ENCODE data around the gene REXO2.

The REXO2 gene

GRCh38 chr11:114399490-114400215 is 39.6 kb upstream of the REXO2 start:
- H3F3A ChIP-seq (ENCODE audit: insufficient read depth, low read length) = peaks cover 12% of the 10 kb centered on the region
- H3K9ac ChIP-seq (ENCODE audit: low read length) = peak overlapping the region; percentile 95
- no peaks in the 10 kb centered on the region for H4K20me1 ChIP-seq (ENCODE audit: insufficient read depth, low read length)
- no peaks in the 10 kb centered on the region for H3K9me2 ChIP-seq (replicated peaks; ENCODE audit: insufficient read depth, low read length)
- peaks cover 52% of the 10 kb centered on the region for H3K79me2 ChIP-seq (ENCODE audit: low read length)
- no peaks in the 10 kb centered on the region for H3K27me3 ChIP-seq (replicated peaks; ENCODE audit: insufficient read depth, low read length)
- DNase-seq = peak; percentile 48
- peak overlapping the region; percentile 88 for H3K27ac ChIP-seq (ENCODE audit: low read length)
- peak overlapping the region; percentile 60 for H2AFZ ChIP-seq (ENCODE audit: low read length)
- H3K4me2 ChIP-seq (ENCODE audit: low read depth, low read length) = peak overlapping the region; percentile 79
- H3K9me3 ChIP-seq (replicated peaks; ENCODE audit: insufficient read depth, low read length) = no peaks in the 10 kb centered on the region
- peak overlapping the region; percentile 81 for H3K4me3 ChIP-seq (ENCODE audit: low read length)
- TF ChIP-seq EZH2phosphoT487 (IDR thresholded peaks at IDR 0.05; ENCODE audit: low read length) (no peak), EZH2 (optimal IDR thresholded peaks at IDR 0.05; ENCODE audit: low read depth, low read length) (no peak), CTCF (IDR thresholded peaks at IDR 0.05; ENCODE audit: low read length) (no peak)
- H3K36me3 ChIP-seq (replicated peaks; ENCODE audit: insufficient read depth, low read length) = 0 out of 2 replicates have a peak, but pooled peaks cover 3% of the 10 kb centered on the region
- H3K4me1 ChIP-seq (ENCODE audit: low read length) = peaks cover 9% of the 10 kb centered on the region; the same call in 1 of the 2 replicates

GRCh38 chr11:114400216-114400914 is 38.9 kb upstream of the REXO2 start, which contains the start of the genes C11orf71 and RBM7:
Gene C11orf71 (minus strand): TSS chr11:114400511. CDS start chr11:114400331, 180 bp downstream.
Gene RBM7 (plus strand): TSS chr11:114400666. CDS start chr11:114400672, 6 bp downstream.
- H3K27me3 ChIP-seq (replicated peaks; ENCODE audit: insufficient read depth, low read length) = no peaks in the 10 kb centered on the region
- peak within 1 kb of the TSS; percentile 95 for H3K9ac ChIP-seq (ENCODE audit: low read length)
- peak within 1 kb of the TSS; percentile 81 for H3K4me3 ChIP-seq (ENCODE audit: low read length)
- H3K4me1 ChIP-seq (ENCODE audit: low read length) = peaks cover 9% of the 10 kb centered on the region; the same call in 1 of the 2 replicates
- no peaks in the 10 kb centered on the region for H4K20me1 ChIP-seq (ENCODE audit: insufficient read depth, low read length)
- H3K79me2 ChIP-seq (ENCODE audit: low read length) = peaks cover 59% of the 10 kb centered on the region
- peak within 1 kb of the TSS; percentile 90 for H3K4me2 ChIP-seq (ENCODE audit: low read depth, low read length)
- H3K9me2 ChIP-seq (replicated peaks; ENCODE audit: insufficient read depth, low read length) = no peaks in the 10 kb centered on the region
- peak within 1 kb of the TSS; percentile 88 for H3K27ac ChIP-seq (ENCODE audit: low read length)
- no peaks in the 10 kb centered on the region for H3K9me3 ChIP-seq (replicated peaks; ENCODE audit: insufficient read depth, low read length)
- DNase-seq = peak; percentile 99
- H3K36me3 ChIP-seq (replicated peaks; ENCODE audit: insufficient read depth, low read length) = 0 out of 2 replicates have a peak, but pooled peaks cover 3% of the 10 kb centered on the region
- H2AFZ ChIP-seq (ENCODE audit: low read length) = peak within 1 kb of the TSS; percentile 60
- no peak for TF ChIP-seq EZH2phosphoT487 (IDR thresholded peaks at IDR 0.05; ENCODE audit: low read length)
- TF ChIP-seq EZH2 (optimal IDR thresholded peaks at IDR 0.05; ENCODE audit: low read depth, low read length) = no peak
- TF ChIP-seq CTCF (IDR thresholded peaks at IDR 0.05; ENCODE audit: low read length) = peak; percentile 27; the same call in 1 of the 2 replicates
- peaks cover 12% of the 10 kb centered on the region for H3F3A ChIP-seq (ENCODE audit: insufficient read depth, low read length)

- DNase-seq = no peak
- peaks cover 9% of the 10 kb centered on the region; the same call in 1 of the 2 replicates for H3K4me1 ChIP-seq (ENCODE audit: low read length)
- H3K79me2 ChIP-seq (ENCODE audit: low read length) = peaks cover 62% of the 10 kb centered on the region
These were observed 38.4 kb upstream of the REXO2 start for GRCh38 chr11:114400915-114401223.

More at GRCh38 chr11:114400915-114401223, 38.4 kb upstream of the REXO2 start:
- H2AFZ ChIP-seq (ENCODE audit: low read length) = peak overlapping the region; percentile 33
- no peaks in the 10 kb centered on the region for H3K27me3 ChIP-seq (replicated peaks; ENCODE audit: insufficient read depth, low read length)
- no peaks in the 10 kb centered on the region for H3K9me3 ChIP-seq (replicated peaks; ENCODE audit: insufficient read depth, low read length)
- peak overlapping the region; percentile 81 for H3K4me3 ChIP-seq (ENCODE audit: low read length)
- peak overlapping the region; percentile 88 for H3K27ac ChIP-seq (ENCODE audit: low read length)
- H3K9me2 ChIP-seq (replicated peaks; ENCODE audit: insufficient read depth, low read length) = no peaks in the 10 kb centered on the region
- peak overlapping the region; percentile 95 for H3K9ac ChIP-seq (ENCODE audit: low read length)
- H3K4me2 ChIP-seq (ENCODE audit: low read depth, low read length) = peak overlapping the region; percentile 90
- H3K36me3 ChIP-seq (replicated peaks; ENCODE audit: insufficient read depth, low read length) = peaks cover 3% of the 10 kb centered on the region; the same call in 1 of the 2 replicates
- TF ChIP-seq CTCF (IDR thresholded peaks at IDR 0.05; ENCODE audit: low read length) = no peak; the same call in none of the 2 replicates
- no peak for TF ChIP-seq EZH2 (optimal IDR thresholded peaks at IDR 0.05; ENCODE audit: low read depth, low read length)
- TF ChIP-seq EZH2phosphoT487 (IDR thresholded peaks at IDR 0.05; ENCODE audit: low read length) = no peak
- H4K20me1 ChIP-seq (ENCODE audit: insufficient read depth, low read length) = no peaks in the 10 kb centered on the region
- H3F3A ChIP-seq (ENCODE audit: insufficient read depth, low read length) = peaks cover 10% of the 10 kb centered on the region

Data from MM.1S (cell line).